Panc1 (cell line): ENCODE data around the gene LMO1.

Experiments used
- POLR2AphosphoS5 ChIP-seq: IDR thresholded peaks from 2 replicates; pipeline ENCODE4 v1.6.1; 2012; ENCODE audit warnings: mild to moderate bottlenecking, low read depth, low read length, moderate library complexity
- TF ChIP-seq, protein P1 (sequence below): fragments of 450-650 bp; IDR thresholded peaks from 2 replicates; pipeline ENCODE4 v1.5.1; 2017; ENCODE audit warnings: mild to moderate bottlenecking

DNA sequence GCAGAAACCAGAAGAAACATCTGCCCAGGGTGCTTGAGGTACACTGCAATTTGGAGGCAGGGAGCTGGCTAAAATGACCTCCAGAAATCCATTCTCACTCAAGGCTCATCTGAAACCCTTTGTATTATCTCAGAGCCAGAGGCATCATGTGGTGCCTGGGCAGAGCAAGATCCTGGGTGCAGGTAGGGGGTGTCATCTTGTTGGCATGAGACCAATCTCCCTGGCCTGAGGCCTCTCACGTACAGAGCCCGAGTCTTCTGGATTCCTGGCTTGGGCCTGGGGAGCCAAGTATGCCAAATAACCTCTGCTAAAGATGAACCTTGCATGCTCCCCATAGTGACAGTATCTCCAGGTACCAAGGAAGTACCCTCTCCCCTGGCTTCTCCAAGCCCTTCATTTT, 2.4 kb downstream of the LMO1 start:
- TF ChIP-seq, protein P1, sequence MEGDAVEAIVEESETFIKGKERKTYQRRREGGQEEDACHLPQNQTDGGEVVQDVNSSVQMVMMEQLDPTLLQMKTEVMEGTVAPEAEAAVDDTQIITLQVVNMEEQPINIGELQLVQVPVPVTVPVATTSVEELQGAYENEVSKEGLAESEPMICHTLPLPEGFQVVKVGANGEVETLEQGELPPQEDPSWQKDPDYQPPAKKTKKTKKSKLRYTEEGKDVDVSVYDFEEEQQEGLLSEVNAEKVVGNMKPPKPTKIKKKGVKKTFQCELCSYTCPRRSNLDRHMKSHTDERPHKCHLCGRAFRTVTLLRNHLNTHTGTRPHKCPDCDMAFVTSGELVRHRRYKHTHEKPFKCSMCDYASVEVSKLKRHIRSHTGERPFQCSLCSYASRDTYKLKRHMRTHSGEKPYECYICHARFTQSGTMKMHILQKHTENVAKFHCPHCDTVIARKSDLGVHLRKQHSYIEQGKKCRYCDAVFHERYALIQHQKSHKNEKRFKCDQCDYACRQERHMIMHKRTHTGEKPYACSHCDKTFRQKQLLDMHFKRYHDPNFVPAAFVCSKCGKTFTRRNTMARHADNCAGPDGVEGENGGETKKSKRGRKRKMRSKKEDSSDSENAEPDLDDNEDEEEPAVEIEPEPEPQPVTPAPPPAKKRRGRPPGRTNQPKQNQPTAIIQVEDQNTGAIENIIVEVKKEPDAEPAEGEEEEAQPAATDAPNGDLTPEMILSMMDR = no peak
- TF ChIP-seq POLR2AphosphoS5 = no peak
